HCT116 (cell line): Measurements from ENCODE around the gene RASGEF1B. TPM values are rescaled to one million over a fixed set of nuclear protein-coding genes. Genes with fewer than 3 reads are reported as not detected.

Experiments used
- ATAC-seq: fragments of 200-7000 bp; cut with Tn5 transposase; 2 replicates; pipeline ENCODE4 v1.9.1; 2020; ENCODE audit warnings: mild to moderate bottlenecking, moderate library complexity
- BruUV-seq: library from RNA; stranded (reverse); fragments of 400-500 nt; replicated peaks from 2 replicates; lab custom pipeline; 2021; lab: Mats Ljungman, UMichigan
- CTCF ChIA-PET: fragments of 300-600 bp; sonication (Branson Sonifier 250); formaldehyde crosslinking; loops from one replicate; lab custom pipeline; 2021; ENCODE audit warnings: antibody characterized with exemption; lab: Charles Lee
- POLR2A ChIA-PET: fragments of 300-600, 350-600 bp; sonication (Branson Sonifier 250); formaldehyde crosslinking; loops from one replicate; lab custom pipeline; 2021; ENCODE audit warnings: antibody characterized with exemption; lab: Charles Lee
- RAD21 ChIA-PET, 2 experiments: fragments of 300-600 bp; sonication (Branson Sonifier 250); formaldehyde crosslinking; loops; one replicate each; lab custom pipeline; 2023; ENCODE audit warnings: low total read pairs in 2 of 2; ENCODE audit not compliant: uncharacterized antibody in 2 of 2, unreplicated experiment in 2 of 2, low non-redundant PET in 1 of 2; lab: Charles Lee
- DNase-seq: peaks from one replicate; pipeline ENCODE4 v3.0.0-alpha.2; 2010; ENCODE audit warnings: low read depth, low spot score
- H2AFZ ChIP-seq: fragments of 200-600 bp; shearing (Covaris generic), sonication (generic); 2 replicates; pipeline ENCODE4 v1.6.1; 2017; ENCODE audit warnings: low read depth, mixed run types, mixed read lengths, antibody characterized with exemption, low read length; ENCODE audit not compliant: poor library complexity, severe bottlenecking
- H3K27ac ChIP-seq: 2 replicates; pipeline ENCODE4 v1.5.1; 2012; ENCODE audit warnings: low read depth, low read length
- H3K27me3 ChIP-seq: fragments of 200-600 bp; sonication (generic); 2 replicates; pipeline ENCODE4 v1.6.1; 2016; ENCODE audit warnings: mixed run types, low read length, mixed read lengths; ENCODE audit not compliant: insufficient read depth
- H3K36me3 ChIP-seq, 2 experiments: fragments of 200-500 bp in 1 of 2; fragments of 200-600 bp in 1 of 2; sonication (Bioruptor generic) in 1 of 2; sonication (generic) in 1 of 2; 2 replicates each; pipeline versions ENCODE4 v1.5.1 to v1.6.1; 2014 to 2016; ENCODE audit warnings: low read length in 2 of 2, inconsistent platforms in 1 of 2, mixed read lengths in 1 of 2, mixed run types in 1 of 2; ENCODE audit not compliant: insufficient read depth in 2 of 2, control insufficient read depth in 1 of 2
- H3K4me1 ChIP-seq, 2 experiments: fragments of 200-600 bp in 1 of 2; sonication (generic) in 1 of 2; 2 replicates each; pipeline versions ENCODE4 v1.5.1 to v1.6.1; 2012 to 2017; ENCODE audit warnings: low read length in 2 of 2, inconsistent platforms in 1 of 2, mild to moderate bottlenecking in 1 of 2, mixed read lengths in 1 of 2, mixed run types in 1 of 2, moderate library complexity in 1 of 2; ENCODE audit not compliant: insufficient read depth in 2 of 2, control insufficient read depth in 1 of 2
- H3K4me2 ChIP-seq: fragments of 200-600 bp; sonication (generic); 2 replicates; pipeline ENCODE4 v1.6.1; 2017; ENCODE audit warnings: mixed run types, low read length, mixed read lengths
- H3K4me3 ChIP-seq, 2 experiments: fragments of 200-600 bp in 1 of 2; sonication (generic) in 1 of 2; replicated peaks in 1 of 2; 2 replicates each; pipeline ENCODE4 v1.5.1; 2011 to 2016; ENCODE audit warnings: low read length in 2 of 2, control low read depth in 1 of 2, low read depth in 1 of 2, mild to moderate bottlenecking in 1 of 2, mixed read lengths in 1 of 2, mixed run types in 1 of 2
- H3K79me2 ChIP-seq: fragments of 200-600 bp; sonication (generic); 2 replicates; pipeline ENCODE4 v1.6.1; 2017; ENCODE audit warnings: mild to moderate bottlenecking, mixed run types, low read length, moderate library complexity, mixed read lengths; ENCODE audit not compliant: insufficient read depth
- H3K9ac ChIP-seq: fragments of 200-600 bp; sonication (generic); 2 replicates; pipeline ENCODE4 v1.6.1; 2016; ENCODE audit warnings: low read length, mixed read lengths
- H3K9me2 ChIP-seq: fragments of 200-600 bp; sonication (generic), shearing (Covaris generic); 2 replicates; pipeline ENCODE4 v1.6.1; 2017; ENCODE audit warnings: mixed run types, mild to moderate bottlenecking, moderate library complexity; ENCODE audit not compliant: insufficient read depth
- H3K9me3 ChIP-seq, 2 experiments: fragments of 200-500 bp in 1 of 2; fragments of 200-600 bp in 1 of 2; sonication (Bioruptor generic) in 1 of 2; sonication (generic) in 1 of 2; 2 replicates each; pipeline ENCODE4 v1.6.1; 2014 to 2017; ENCODE audit warnings: low read length in 2 of 2, mixed read lengths in 2 of 2, inconsistent platforms in 1 of 2, low read depth in 1 of 2, mild to moderate bottlenecking in 1 of 2, mixed run types in 1 of 2, moderate library complexity in 1 of 2; ENCODE audit not compliant: control insufficient read depth in 1 of 2, insufficient read depth in 1 of 2
- H4K20me1 ChIP-seq: fragments of 200-600 bp; sonication (generic), shearing (Covaris generic); 2 replicates; pipeline ENCODE4 v1.6.1; 2017; ENCODE audit warnings: mixed run types, mild to moderate bottlenecking, moderate library complexity; ENCODE audit not compliant: insufficient read depth
- ATF3 ChIP-seq: IDR thresholded peaks from 2 replicates; pipeline ENCODE4 v1.6.1; 2012
- CTCF ChIP-seq, 3 experiments: fragments of 200-600 bp in 1 of 3; sonication (generic) in 1 of 3; IDR thresholded peaks in 2 of 3; conservative IDR thresholded peaks in 1 of 3; 2 replicates each; pipeline ENCODE4 v1.5.1; 2012 to 2017; ENCODE audit warnings: low read depth in 2 of 3, low read length in 2 of 3, antibody characterized with exemption in 1 of 3, borderline replicate concordance in 1 of 3, control low read depth in 1 of 3, mild to moderate bottlenecking in 1 of 3, mixed read lengths in 1 of 3, mixed run types in 1 of 3, moderate library complexity in 1 of 3; ENCODE audit not compliant: insufficient read depth in 1 of 3
- EGR1 ChIP-seq: IDR thresholded peaks from 2 replicates; pipeline ENCODE4 v1.6.1; 2012; ENCODE audit warnings: low read depth
- JUND ChIP-seq: IDR thresholded peaks from 2 replicates; pipeline ENCODE4 v1.6.1; 2012
- POLR2A ChIP-seq: IDR thresholded peaks from 2 replicates; pipeline ENCODE4 v1.7.0; 2011; ENCODE audit warnings: borderline replicate concordance; ENCODE audit not compliant: insufficient read depth, insufficient read length; ENCODE audit errors: extremely low read depth
- POLR2AphosphoS5 ChIP-seq: IDR thresholded peaks from 2 replicates; pipeline ENCODE4 v1.6.1; 2011; ENCODE audit warnings: mild to moderate bottlenecking, low read depth, low read length, moderate library complexity
- RAD21 ChIP-seq: IDR thresholded peaks from 2 replicates; pipeline ENCODE4 v1.6.1; 2012; ENCODE audit warnings: low read depth, mild to moderate bottlenecking
- REST ChIP-seq: IDR thresholded peaks from 2 replicates; pipeline ENCODE4 v1.6.1; 2012; ENCODE audit warnings: low read depth
- SIN3A ChIP-seq: IDR thresholded peaks from 2 replicates; pipeline ENCODE4 v1.6.1; 2012; ENCODE audit warnings: low read depth
- SP1 ChIP-seq: IDR thresholded peaks from 2 replicates; pipeline ENCODE4 v1.6.1; 2012; ENCODE audit warnings: low read depth
- ZFX ChIP-seq: fragments of 450-650 bp; IDR thresholded peaks from 2 replicates; pipeline ENCODE4 v1.6.1; 2017
- intact Hi-C: fragments of 100-400 bp; cut with micrococcal nuclease; formaldehyde crosslinking; loops from 2 replicates; pipeline ENCODE4 v1.10.0; 2022
- total RNA-seq: library from RNA; stranded (reverse); gene quantifications from one replicate; pipeline ENCODE4 v1.2.1, GENCODE V29; 2021; ENCODE audit not compliant: unreplicated experiment

The RASGEF1B gene
- total RNA-seq, 1 experiment from 2014 or later: 0.25 TPM

- ChIA-PET RAD21 (no interaction called here), POLR2A (no interaction called here), CTCF (no interaction called here)
- Histone ChIP-seq H3K9me3 (no peaks in the 10 kb centered on the region), H3K79me2 (no peaks in the 10 kb centered on the region), H3K4me3 (no peak overlapping the region), H3K27ac (no peak overlapping the region), H3K9me2 (no peaks in the 10 kb centered on the region), H3K4me1 (no peaks in the 10 kb centered on the region), H4K20me1 (no peaks in the 10 kb centered on the region), H3K4me2 (no peak overlapping the region), H3K9ac (no peak overlapping the region), H3K27me3 (peaks cover 4% of the 10 kb centered on the region; the same call in 1 of the 2 replicates), H2AFZ (no peak overlapping the region), H3K36me3 (no peaks in the 10 kb centered on the region)
- intact Hi-C loops: no loop called here
- ATAC-seq: no peak
- no peak for DNase-seq
- no TSS peak for BruUV-seq
- TF ChIP-seq RAD21 (no peak), CTCF (IDR thresholded peaks at IDR 0.05 in 2 of 3, conservative IDR thresholded peaks at IDR 0.05 in 1 of 3; ENCODE audit: borderline replicate concordance in 1 of 3, insufficient read depth in 1 of 3, low read depth in 2 of 3, low read length in 2 of 3) (no peak), SP1 (no peak), EGR1 (no peak), POLR2A (no peak), JUND (no peak), POLR2AphosphoS5 (no peak), SIN3A (no peak), ATF3 (no peak), REST (no peak), ZFX (no peak)
Observed at GRCh38 chr4:81446634-81447033, 25.1 kb downstream of the RASGEF1B start.
